Measurements from ENCODE around the gene FOXB1.

Gene FOXB1

GRCh38 chr15:60021589-60022378 lies 17.7 kb downstream of the FOXB1 start:
- DNase-seq = no peak

GRCh38 chr15:60022379-60022741 lies 18.2 kb downstream of the FOXB1 start:
- no peak for DNase-seq

GRCh38 chr15:60026555-60026954 lies 22.4 kb downstream of the FOXB1 start:
- DNase-seq = no peak

- no peak for DNase-seq
These were observed 31.2 kb downstream of the FOXB1 start for GRCh38 chr15:60035344-60035743.

GRCh38 chr15:60039316-60039715 lies 35.2 kb downstream of the FOXB1 start:
- no peak for DNase-seq

- DNase-seq = no peak
These were observed 39.8 kb downstream of the FOXB1 start for GRCh38 chr15:60043744-60044435.

- DNase-seq = no peak
These were observed 40.6 kb downstream of the FOXB1 start for GRCh38 chr15:60044636-60045270.

- DNase-seq = no peak
These were observed 43.6 kb downstream of the FOXB1 start for GRCh38 chr15:60047701-60048100.

- DNase-seq = no peak
These were observed 45.8 kb downstream of the FOXB1 start for GRCh38 chr15:60049948-60050347.

- DNase-seq = no peak
These were observed 48.7 kb downstream of the FOXB1 start for GRCh38 chr15:60052796-60053195.

- DNase-seq = no peak
These were observed 50.4 kb downstream of the FOXB1 start for GRCh38 chr15:60054472-60054871.
